HepG2 (cell line): ENCODE measurements around the gene TNFRSF25. TPM values are rescaled to one million over a fixed set of nuclear protein-coding genes. Genes with fewer than 3 reads are reported as not detected.

Experiments
- ATAC-seq: fragments of 200-7000 bp; cut with Tn5 transposase; 3 replicates; pipeline ENCODE4 v1.9.1; 2020; ENCODE audit warnings: mild to moderate bottlenecking, moderate library complexity
- BruUV-seq: library from RNA; stranded (reverse); fragments of 400-500 nt; replicated peaks from 2 replicates; lab custom pipeline; 2021; lab: Mats Ljungman, UMichigan
- CTCF ChIA-PET: fragments of 300-600 bp; formaldehyde crosslinking; extraction: SDS; loops from one replicate; lab custom pipeline; 2021; ENCODE audit warnings: low total read pairs, inconsistent platforms, low intra/inter-chr PET ratio; lab: Yijun Ruan, JAX
- POLR2A ChIA-PET: fragments of 350-600 bp; sonication (Branson Sonifier 250); formaldehyde crosslinking; loops from one replicate; lab custom pipeline; 2020; ENCODE audit warnings: antibody characterized with exemption, inconsistent platforms; lab: Yijun Ruan, JAX
- DNase-seq: peaks from one replicate; pipeline ENCODE4 v3.0.0-alpha.2; 2015; ENCODE audit warnings: low spot score
- FAIRE-seq: peaks from 3 replicates; lab custom pipeline; 2011; peaks lifted over from hg19 to GRCh38; lab: Jason Lieb, UNC
- H2AFZ ChIP-seq: one replicate; pipeline ENCODE4 v1.6.1; 2011; ENCODE audit warnings: low read length, inconsistent platforms
- H3K27ac ChIP-seq: fragments of 300-600 bp; 3 replicates; pipeline ENCODE4 v1.8.0; 2011; ENCODE audit warnings: mixed run types, mild to moderate bottlenecking, mixed read lengths, low read length, inconsistent platforms; ENCODE audit not compliant: insufficient read depth; ENCODE audit errors: extremely low read length
- H3K27me3 ChIP-seq, 2 experiments: fragments of 200-600 bp in 1 of 2; 2 replicates in 1 of 2; 3 replicates in 1 of 2; pipeline versions ENCODE4 v1.6.0 to v1.8.0; 2011; ENCODE audit warnings: low read length in 2 of 2, mild to moderate bottlenecking in 2 of 2, moderate library complexity in 2 of 2, inconsistent platforms in 1 of 2; ENCODE audit not compliant: insufficient read depth in 2 of 2, control insufficient read depth in 1 of 2
- H3K36me3 ChIP-seq, 2 experiments: fragments of 200-600 bp in 1 of 2; replicated peaks in 1 of 2; 2 replicates in 1 of 2; 3 replicates in 1 of 2; pipeline versions ENCODE4 v1.5.1 to v1.8.0; 2011; ENCODE audit warnings: low read length in 2 of 2, inconsistent platforms in 1 of 2; ENCODE audit not compliant: insufficient read depth in 2 of 2, control insufficient read depth in 1 of 2
- H3K4me1 ChIP-seq: 2 replicates; pipeline ENCODE4 v1.5.1; 2012; ENCODE audit warnings: low read length, inconsistent platforms; ENCODE audit not compliant: insufficient read depth
- H3K4me2 ChIP-seq: 2 replicates; pipeline ENCODE4 v1.6.0; 2011; ENCODE audit warnings: low read depth, low read length, inconsistent platforms
- H3K4me3 ChIP-seq, 3 experiments: fragments of 200-600 bp in 1 of 3; sonication (generic), shearing (Covaris generic) in 1 of 3; replicated peaks in 1 of 3; 2 replicates each; pipeline ENCODE4 v1.5.1; 2011 to 2016; ENCODE audit warnings: low read length in 3 of 3, inconsistent platforms in 2 of 3, low read depth in 2 of 3, mild to moderate bottlenecking in 2 of 3, control low read depth in 1 of 3, mixed read lengths in 1 of 3; ENCODE audit not compliant: insufficient read depth in 1 of 3
- H3K79me2 ChIP-seq: one replicate; pipeline ENCODE4 v1.6.1; 2011; ENCODE audit warnings: low read length, inconsistent platforms; ENCODE audit not compliant: insufficient read depth
- H3K9ac ChIP-seq: 2 replicates; pipeline ENCODE4 v1.6.0; 2011; ENCODE audit warnings: mild to moderate bottlenecking, low read depth, low read length, inconsistent platforms; ENCODE audit not compliant: insufficient read depth
- H3K9me3 ChIP-seq: 2 replicates; pipeline ENCODE4 v1.5.1; 2012; ENCODE audit warnings: mild to moderate bottlenecking, low read length
- H4K20me1 ChIP-seq: 2 replicates; pipeline ENCODE4 v1.6.0; 2011; ENCODE audit warnings: inconsistent platforms, mild to moderate bottlenecking, low read length, moderate library complexity; ENCODE audit not compliant: insufficient read depth
- GABPB1 ChIP-seq: IDR thresholded peaks from 2 replicates; pipeline ENCODE4 v1.6.1; 2016; ENCODE audit warnings: mild to moderate bottlenecking, missing genetic modification reagents, moderate library complexity, missing compliant biosample characterization
- GPN1 ChIP-seq: sonication (generic); formaldehyde crosslinking; IDR thresholded peaks from 2 replicates; pipeline ENCODE4 v1.5.1; 2020; ENCODE audit warnings: missing genetic modification reagents, borderline replicate concordance
- SOX13 ChIP-seq, 3 experiments: fragments of 450-650 bp in 1 of 3; sonication (generic) in 1 of 3; formaldehyde crosslinking in 1 of 3; IDR thresholded peaks in 2 of 3; conservative IDR thresholded peaks in 1 of 3; 2 replicates each; pipeline versions ENCODE4 v1.5.0 to v1.6.1; 2016 to 2020; ENCODE audit warnings: antibody characterized with exemption in 1 of 3, mild to moderate bottlenecking in 1 of 3, missing compliant biosample characterization in 1 of 3, missing genetic modification reagents in 1 of 3, moderate library complexity in 1 of 3
- ZBTB38 ChIP-seq: sonication (generic); formaldehyde crosslinking; IDR thresholded peaks from 2 replicates; pipeline ENCODE4 v1.5.1; 2020; ENCODE audit warnings: mild to moderate bottlenecking, missing genetic modification reagents
- ZEB1 ChIP-seq: IDR thresholded peaks from 2 replicates; pipeline ENCODE4 v1.6.1; 2012; ENCODE audit warnings: mild to moderate bottlenecking, low read depth, inconsistent platforms; ENCODE audit not compliant: insufficient replicate concordance
- ZNF253 ChIP-seq: sonication (generic); formaldehyde crosslinking; IDR thresholded peaks from 2 replicates; pipeline ENCODE4 v1.8.0; 2022; ENCODE audit warnings: mild to moderate bottlenecking, missing genetic modification reagents, borderline replicate concordance
- ZNF256 ChIP-seq: sonication (generic); formaldehyde crosslinking; conservative IDR thresholded peaks from 2 replicates; pipeline ENCODE4 v1.4.0; 2020; ENCODE audit warnings: missing genetic modification reagents
- ZNF317 ChIP-seq: sonication (generic); formaldehyde crosslinking; IDR thresholded peaks from 2 replicates; pipeline ENCODE4 v1.5.0; 2020; ENCODE audit warnings: mild to moderate bottlenecking, missing genetic modification reagents
- ZNF451 ChIP-seq: sonication (generic); formaldehyde crosslinking; IDR thresholded peaks from 2 replicates; pipeline ENCODE4 v1.5.0; 2020; ENCODE audit warnings: mild to moderate bottlenecking, missing genetic modification reagents
- ZNF747 ChIP-seq: sonication (generic); formaldehyde crosslinking; IDR thresholded peaks from 2 replicates; pipeline ENCODE4 v1.8.1; 2023; ENCODE audit warnings: missing genetic modification reagents, mild to moderate bottlenecking, borderline replicate concordance
- WGBS: methylation state at CpG from one replicate; pipeline ENCODE4 v1.1.6; 2017; ENCODE audit warnings: low lambda C conversion rate; 5-methylcytosine and 5-hydroxymethylcytosine counted together
- in situ Hi-C: cut with HindIII; loops from 2 replicates; pipeline ENCODE4 v1.10.0; 2017; ENCODE audit warnings: low pct_unique_long_range_greater_than_20kb; ENCODE audit not compliant: extremely low pct_ligation_motif_present
- intact Hi-C: fragments of 100-400 bp; cut with micrococcal nuclease; formaldehyde crosslinking; loops from one replicate; pipeline ENCODE4 v1.10.0; 2022; ENCODE audit not compliant: unreplicated experiment
- polyA plus RNA-seq, 8 experiments: library from polyadenylated mRNA; depleted of rRNA in 3 of 8; stranded (reverse) in 7 of 8; unstranded in 1 of 8; fragments of >200 nt; fragmentation: Illumina TruSeq in 4 of 8; extraction: Trizol in 4 of 8; gene quantifications; 2 replicates each; pipeline versions ENCODE4 v1.2.1 to v1.2.3, GENCODE V29; 2011 to 2016; ENCODE audit warnings: low read depth in 4 of 8, missing spikeins in 1 of 8, mixed read lengths in 1 of 8; ENCODE audit not compliant: insufficient read depth in 1 of 8
- total RNA-seq, 5 experiments: library from RNA; depleted of rRNA; stranded (reverse); fragments of >200 nt; fragmentation: Illumina TruSeq; extraction: Trizol; gene quantifications; 2 replicates each; pipeline ENCODE4 v1.2.3, GENCODE V29; 2016; ENCODE audit warnings: low read depth in 1 of 5
- TF ChIP-seq, protein P1 (sequence below): sonication (generic); formaldehyde crosslinking; IDR thresholded peaks from 2 replicates; pipeline ENCODE4 v1.8.0; 2022; ENCODE audit warnings: missing genetic modification reagents, mild to moderate bottlenecking, moderate library complexity, borderline replicate concordance
- TF ChIP-seq, protein P2 (sequence below): sonication (generic); formaldehyde crosslinking; IDR thresholded peaks from 2 replicates; pipeline ENCODE4 v1.4.0; 2020; ENCODE audit warnings: mild to moderate bottlenecking, low read depth, missing genetic modification reagents
- TF ChIP-seq, protein P3 (sequence below): sonication (generic); formaldehyde crosslinking; IDR thresholded peaks from 2 replicates; pipeline ENCODE4 v1.8.1; 2022; ENCODE audit warnings: mild to moderate bottlenecking, missing genetic modification reagents

The TNFRSF25 gene
- total and polyA plus RNA-seq, 2 of the 13 experiments (the other 11 are each of a cell fraction or from before 2014, with no cell fraction given), result 1.4 to 1.5 TPM

DNA sequence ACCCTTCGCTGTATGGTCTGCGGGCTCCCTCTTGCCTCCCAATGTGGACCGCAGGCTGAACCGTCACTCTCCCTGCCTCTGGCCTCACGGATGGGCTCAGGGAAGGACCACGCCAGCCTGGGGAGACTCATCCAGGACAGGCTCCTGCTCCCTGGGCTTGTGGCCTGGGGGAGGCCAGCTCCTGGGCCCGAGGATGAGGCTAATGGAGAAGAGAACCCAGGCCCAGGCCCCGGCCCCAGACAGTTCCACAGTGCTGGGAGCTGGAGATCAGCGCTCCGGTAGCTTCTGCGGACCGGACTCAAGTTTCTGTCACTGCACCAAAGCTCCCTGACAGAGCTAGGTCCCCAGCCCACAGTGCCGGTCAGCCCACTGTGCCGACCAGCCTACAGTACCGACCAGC, 38.9 kb upstream of the TNFRSF25 start:
- intact Hi-C loops, result no loop called here
- ATAC-seq (no peak), FAIRE-seq (no peak), DNase-seq (no peak)
- no peak overlapping the region for H2AFZ ChIP-seq
- no peak overlapping the region for H3K9ac ChIP-seq
- peaks cover 36 to 83% of the 10 kb centered on the region in 2 experiments; a peak in 4 of 5 replicates for H3K27me3 ChIP-seq
- no peaks in the 10 kb centered on the region for H3K36me3 ChIP-seq
- in situ Hi-C loops, result no loop called here
- no peak overlapping the region for H3K4me3 ChIP-seq
- H3K4me2 ChIP-seq, result no peak overlapping the region
- no peaks in the 10 kb centered on the region for H3K79me2 ChIP-seq
- no TSS peak for BruUV-seq
- POLR2A ChIA-PET, result no interaction called here
- peaks cover 59% of the 10 kb centered on the region for H3K4me1 ChIP-seq
- H3K27ac ChIP-seq, result no peak overlapping the region
- H4K20me1 ChIP-seq, result no peaks in the 10 kb centered on the region
- CTCF ChIA-PET, result no interaction called here
- TF ChIP-seq, protein P1, sequence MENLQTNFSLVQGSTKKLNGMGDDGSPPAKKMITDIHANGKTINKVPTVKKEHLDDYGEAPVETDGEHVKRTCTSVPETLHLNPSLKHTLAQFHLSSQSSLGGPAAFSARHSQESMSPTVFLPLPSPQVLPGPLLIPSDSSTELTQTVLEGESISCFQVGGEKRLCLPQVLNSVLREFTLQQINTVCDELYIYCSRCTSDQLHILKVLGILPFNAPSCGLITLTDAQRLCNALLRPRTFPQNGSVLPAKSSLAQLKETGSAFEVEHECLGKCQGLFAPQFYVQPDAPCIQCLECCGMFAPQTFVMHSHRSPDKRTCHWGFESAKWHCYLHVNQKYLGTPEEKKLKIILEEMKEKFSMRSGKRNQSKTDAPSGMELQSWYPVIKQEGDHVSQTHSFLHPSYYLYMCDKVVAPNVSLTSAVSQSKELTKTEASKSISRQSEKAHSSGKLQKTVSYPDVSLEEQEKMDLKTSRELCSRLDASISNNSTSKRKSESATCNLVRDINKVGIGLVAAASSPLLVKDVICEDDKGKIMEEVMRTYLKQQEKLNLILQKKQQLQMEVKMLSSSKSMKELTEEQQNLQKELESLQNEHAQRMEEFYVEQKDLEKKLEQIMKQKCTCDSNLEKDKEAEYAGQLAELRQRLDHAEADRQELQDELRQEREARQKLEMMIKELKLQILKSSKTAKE (CRISPR knock-in tag), result no peak
- peak; percentile 3; the same call in 1 of the 2 replicates for TF ChIP-seq ZBTB38 (CRISPR knock-in tag)
- WGBS, result 76% methylated on average over 4 of the region's 15 CpGs
- H3K9me3 ChIP-seq, result no peaks in the 10 kb centered on the region

DNA sequence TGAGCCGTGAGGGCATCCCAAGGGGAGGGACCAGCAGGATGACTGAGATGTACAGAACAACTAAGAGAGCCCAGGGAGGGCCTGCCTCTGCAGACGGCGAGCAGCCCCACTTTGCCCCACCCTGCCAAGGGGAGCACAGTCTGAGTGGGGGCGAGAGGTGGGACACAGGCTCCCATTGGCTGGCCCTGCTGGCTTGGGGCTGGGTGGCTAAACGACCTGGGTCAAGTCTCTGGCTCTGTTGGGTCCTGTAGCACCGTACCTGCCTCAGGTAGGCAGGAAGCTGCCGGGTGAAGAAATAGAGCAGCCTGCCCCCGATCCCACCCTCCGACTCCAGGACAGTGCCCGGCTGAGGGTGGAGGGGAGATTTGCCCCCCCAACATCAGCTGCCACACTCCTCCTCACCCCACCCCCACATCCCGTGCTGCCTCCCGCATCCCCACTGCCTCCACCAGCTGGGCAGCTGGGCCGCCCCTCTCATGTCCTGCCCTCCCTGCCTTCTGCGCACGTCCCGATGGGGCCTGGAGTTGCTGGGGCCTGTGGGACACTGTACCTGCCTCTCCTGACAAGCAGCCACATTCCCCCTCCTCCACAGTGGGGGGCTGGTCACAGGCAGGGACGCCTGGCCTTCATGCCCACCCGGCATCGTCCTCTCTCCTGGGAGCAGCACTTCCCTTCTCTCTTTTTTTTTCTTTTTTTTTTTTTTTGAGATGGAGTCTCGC, 38.1 kb upstream of the TNFRSF25 start:
- no peaks in the 10 kb centered on the region for H4K20me1 ChIP-seq
- H3K27ac ChIP-seq, result no peak overlapping the region
- no TSS peak for BruUV-seq
- CTCF ChIA-PET, result no interaction called here
- in situ Hi-C loops, result no loop called here
- no peak overlapping the region for H3K9ac ChIP-seq
- no peaks in the 10 kb centered on the region for H3K79me2 ChIP-seq
- no peaks in the 10 kb centered on the region for H3K36me3 ChIP-seq
- H3K9me3 ChIP-seq, result no peaks in the 10 kb centered on the region
- WGBS, result 37% methylated on average over 10 of the region's 20 CpGs
- peaks cover 38 to 91% of the 10 kb centered on the region in 2 experiments; a peak in 4 of 5 replicates for H3K27me3 ChIP-seq
- H3K4me1 ChIP-seq, result peaks cover 54% of the 10 kb centered on the region
- intact Hi-C loops, result no loop called here
- FAIRE-seq, result no peak
- no peak overlapping the region for H3K4me2 ChIP-seq
- no peak overlapping the region for H2AFZ ChIP-seq
- POLR2A ChIA-PET, result interaction anchor here (1.8 kb wide), 1 partner anchor 9 kb away, joined by 5 read pairs; no protein-coding TSS in a partner anchor
- no peak overlapping the region for H3K4me3 ChIP-seq
- no peak for ATAC-seq
- no peak for DNase-seq
- TF ChIP-seq SOX13 (IDR thresholded peaks at IDR 0.05) (no peak), SOX13 (CRISPR knock-in tag; conservative IDR thresholded peaks at IDR 0.05 in 1 of 2, IDR thresholded peaks at IDR 0.05 in 1 of 2) (no peak), ZNF256 (CRISPR knock-in tag) (no peak), GPN1 (no peak), ZEB1 (no peak), ZNF317 (no peak), ZNF451 (CRISPR knock-in tag) (no peak), ZNF747 (no peak), GABPB1 (CRISPR knock-in tag) (no peak), ZNF253 (CRISPR knock-in tag) (no peak)
- TF ChIP-seq, protein P2, sequence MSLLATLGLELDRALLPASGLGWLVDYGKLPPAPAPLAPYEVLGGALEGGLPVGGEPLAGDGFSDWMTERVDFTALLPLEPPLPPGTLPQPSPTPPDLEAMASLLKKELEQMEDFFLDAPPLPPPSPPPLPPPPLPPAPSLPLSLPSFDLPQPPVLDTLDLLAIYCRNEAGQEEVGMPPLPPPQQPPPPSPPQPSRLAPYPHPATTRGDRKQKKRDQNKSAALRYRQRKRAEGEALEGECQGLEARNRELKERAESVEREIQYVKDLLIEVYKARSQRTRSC (CRISPR knock-in tag), result no peak
- TF ChIP-seq, protein P3, sequence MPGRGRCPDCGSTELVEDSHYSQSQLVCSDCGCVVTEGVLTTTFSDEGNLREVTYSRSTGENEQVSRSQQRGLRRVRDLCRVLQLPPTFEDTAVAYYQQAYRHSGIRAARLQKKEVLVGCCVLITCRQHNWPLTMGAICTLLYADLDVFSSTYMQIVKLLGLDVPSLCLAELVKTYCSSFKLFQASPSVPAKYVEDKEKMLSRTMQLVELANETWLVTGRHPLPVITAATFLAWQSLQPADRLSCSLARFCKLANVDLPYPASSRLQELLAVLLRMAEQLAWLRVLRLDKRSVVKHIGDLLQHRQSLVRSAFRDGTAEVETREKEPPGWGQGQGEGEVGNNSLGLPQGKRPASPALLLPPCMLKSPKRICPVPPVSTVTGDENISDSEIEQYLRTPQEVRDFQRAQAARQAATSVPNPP (CRISPR knock-in tag), result no peak
